ENCODE results near the gene SLC28A2.

SLC28A2 gene

GRCh38 chr15:45320581-45321205 is 68.7 kb downstream of the SLC28A2 start:
- no peak for DNase-seq (ENCODE audit: low read depth in 4 of 4, low spot score in 1 of 4)

- DNase-seq (ENCODE audit: low read depth in 4 of 4, low spot score in 1 of 4): no peak
Measured at GRCh38 chr15:45326280-45326679, 74.2 kb downstream of the SLC28A2 start.

GRCh38 chr15:45326741-45327140 is 74.7 kb downstream of the SLC28A2 start:
- DNase-seq (ENCODE audit: low read depth in 4 of 4, low spot score in 1 of 4): no peak

Data from stimulated activated CD4-positive, alpha-beta T cell treated with anti-CD3 and anti-CD28 coated beads, Interleukin-1b, Interleukin-23, amount 100 ng/mL, for 24 hours (primary cell).